HG02588 (cell line): ENCODE measurements around the gene LSM4.
"Not testable (repeated sequence)": the region's sequence is repeated elsewhere in the genome, so short reads cannot be mapped to it uniquely, and the experiment has no call there.

Source experiments
- ATAC-seq: cut with Tn5 transposase; IDR thresholded peaks from one replicate; pipeline ENCODE4 v1.9.1; 2021; ENCODE audit warnings: mild to moderate bottlenecking, moderate library complexity; ENCODE audit not compliant: unreplicated experiment

Gene LSM4

DNA sequence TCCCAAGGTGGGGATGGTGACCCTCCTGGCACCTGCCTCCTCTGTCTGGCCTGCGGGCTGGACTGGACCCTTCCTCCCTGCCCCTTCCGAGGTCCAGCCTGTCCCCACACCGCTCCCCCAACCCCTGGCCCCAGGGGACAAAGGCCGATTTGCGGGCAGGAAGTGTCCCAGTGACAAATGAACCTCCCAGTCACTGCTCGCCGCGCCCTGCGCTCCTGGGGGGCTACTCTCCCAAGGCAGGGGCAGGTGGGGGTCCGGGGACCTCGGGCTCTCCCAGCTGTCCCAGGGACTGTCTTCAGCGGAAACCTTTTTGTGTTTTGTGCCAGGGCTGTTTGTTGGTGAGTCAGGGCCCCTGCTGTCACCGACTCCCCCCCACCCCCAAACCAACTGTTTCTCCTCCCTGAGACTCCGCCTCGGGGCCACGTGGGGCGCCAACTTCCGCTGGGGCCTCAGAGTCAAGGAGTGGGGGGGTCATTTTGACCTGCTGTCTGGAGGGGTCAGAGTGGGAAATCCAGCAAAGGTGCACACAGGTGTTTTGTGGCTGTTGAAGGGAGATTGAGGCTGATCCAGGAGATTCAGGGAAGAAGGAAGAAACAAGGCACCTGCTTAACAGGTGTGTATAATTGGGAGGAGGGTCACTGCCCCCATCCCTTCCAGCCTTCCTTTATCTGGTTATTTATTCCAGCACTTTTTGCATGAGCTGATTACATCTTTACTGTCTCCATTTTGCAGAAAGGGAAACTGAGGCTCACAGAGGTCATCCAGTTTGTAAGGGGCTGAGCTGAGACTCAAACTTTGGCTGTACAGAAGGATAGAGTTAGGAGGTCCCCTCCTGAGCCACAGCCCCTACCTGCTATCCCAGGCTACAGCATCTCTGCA lies 18.4 kb upstream of the LSM4 start:
- peak; percentile 34 for ATAC-seq

DNA sequence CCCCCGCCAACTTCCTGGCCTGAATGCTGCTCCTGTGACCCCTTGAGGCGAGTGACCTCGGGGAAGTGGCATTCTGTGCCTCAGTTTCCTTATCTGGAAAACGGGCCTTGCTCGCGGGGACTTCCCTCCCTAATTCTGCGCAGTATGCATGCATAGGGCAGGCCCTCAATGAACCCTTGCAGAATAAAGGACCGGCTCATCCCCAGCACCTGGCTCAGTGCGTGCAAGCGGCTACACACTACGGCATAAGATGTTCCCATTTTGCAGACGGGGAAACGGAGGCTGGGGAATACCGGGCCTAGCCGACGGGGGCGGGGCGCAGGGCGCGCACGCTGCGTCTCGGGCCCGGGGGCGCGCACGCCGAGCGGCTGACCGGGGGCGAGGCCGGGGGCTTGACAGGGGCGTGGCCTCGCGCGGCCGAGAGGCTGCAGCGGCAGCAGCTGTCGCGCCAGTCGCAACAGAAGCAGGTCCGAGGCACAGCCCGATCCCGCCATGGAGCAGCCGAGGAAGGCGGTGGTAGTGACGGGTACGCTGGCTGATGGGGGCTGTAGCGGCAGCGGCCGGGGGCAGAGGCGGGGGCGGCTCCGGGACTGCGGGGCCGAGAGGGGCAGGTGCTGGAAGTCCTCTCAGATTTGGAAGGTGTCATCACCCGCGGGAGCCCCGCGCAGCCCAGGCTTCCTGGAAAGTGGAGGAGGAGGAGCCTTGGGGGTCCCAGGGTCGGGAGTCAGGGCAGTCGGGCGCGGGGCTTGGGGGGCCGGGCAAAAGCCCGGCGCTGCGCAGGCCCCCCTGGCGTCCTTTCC lies 17.5 kb upstream of the LSM4 start, which contains the start of gene PGPEP1:
Gene PGPEP1, plus strand, starts transcription at position 409 of the 800 bp plus-strand sequence. Its CDS starts 84 bp downstream, at position 493.
- peak; percentile 62 for ATAC-seq

DNA sequence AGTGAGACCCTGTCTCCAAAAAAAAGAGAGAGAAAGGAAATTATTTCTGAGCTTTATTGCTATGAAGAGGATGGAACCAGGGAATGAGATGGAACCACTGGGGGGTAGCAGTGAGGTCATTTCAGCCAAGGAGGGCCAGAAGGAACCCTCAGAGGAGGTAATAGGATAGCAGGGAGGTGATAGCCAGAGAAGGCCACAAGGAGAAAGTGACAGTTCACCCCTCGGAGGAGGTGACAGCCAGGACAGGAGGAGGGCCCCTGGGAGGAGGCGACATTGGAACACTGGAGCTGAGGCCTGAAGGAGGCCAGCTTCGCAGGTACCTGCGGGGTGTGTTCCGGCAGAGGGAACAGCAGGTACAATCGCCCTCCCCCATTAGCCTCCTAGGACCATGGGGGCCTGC lies 16.8 kb upstream of the LSM4 start:
- no peak for ATAC-seq

DNA sequence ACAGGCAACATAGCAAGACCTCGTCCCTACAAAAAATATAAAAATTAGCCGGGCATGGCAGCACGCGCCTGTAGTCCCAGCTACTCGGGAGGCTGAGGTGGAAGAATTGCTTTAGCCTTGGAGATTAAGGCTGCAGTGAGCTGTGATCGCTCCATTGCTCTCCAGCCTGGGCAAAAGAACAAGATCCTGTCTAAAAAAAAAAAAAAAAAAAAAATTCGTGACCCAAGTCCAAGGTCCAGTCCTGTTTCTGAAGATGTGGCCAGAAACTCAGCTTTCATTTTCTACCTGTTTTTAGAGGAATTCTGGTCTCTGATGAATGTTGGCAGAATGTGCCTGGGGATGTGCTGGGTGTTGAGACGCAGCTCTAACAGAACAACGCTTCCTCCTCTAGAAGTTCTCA lies 15.7 kb upstream of the LSM4 start:
- no peak for ATAC-seq

DNA sequence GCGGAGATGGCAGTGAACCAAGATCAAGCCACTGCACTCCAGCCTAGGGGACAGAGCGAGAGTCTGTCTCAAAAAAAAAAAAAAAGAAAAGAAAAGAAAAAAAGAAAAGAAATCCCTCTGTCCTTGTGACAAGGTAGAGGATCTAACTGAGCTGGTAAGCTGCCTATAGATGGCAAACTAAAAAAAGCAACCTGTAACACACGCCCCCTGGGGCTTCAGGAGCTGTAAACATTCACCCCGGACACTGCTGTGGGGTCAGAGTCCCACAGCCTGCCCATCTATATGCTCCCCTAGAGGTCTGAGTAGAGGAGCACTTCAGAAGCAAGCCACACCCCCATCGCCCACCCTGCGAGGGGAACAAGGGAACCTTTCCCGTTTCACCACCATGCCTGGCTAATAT lies 13.2 kb upstream of the LSM4 start:
- ATAC-seq: no peak

DNA sequence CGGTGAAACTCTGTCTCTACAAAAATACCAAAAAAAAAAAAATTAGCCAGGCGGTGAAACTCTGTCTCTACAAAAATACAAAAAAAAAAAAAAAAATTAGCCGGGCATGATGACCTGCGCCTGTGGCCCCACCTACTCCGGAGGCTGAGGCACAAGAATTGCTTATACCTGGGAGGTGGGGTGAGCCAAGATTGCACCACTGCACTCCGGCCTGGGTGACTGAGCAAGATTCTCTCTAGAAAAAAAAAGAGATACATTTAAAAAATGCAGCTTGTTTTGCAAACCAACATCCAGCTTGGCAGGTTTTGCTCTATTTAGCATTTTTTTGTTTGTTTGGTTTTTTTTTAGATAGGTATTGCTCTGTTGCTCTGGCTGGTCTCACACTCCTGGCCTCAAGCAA lies 10.8 kb upstream of the LSM4 start:
- no peak for ATAC-seq

DNA sequence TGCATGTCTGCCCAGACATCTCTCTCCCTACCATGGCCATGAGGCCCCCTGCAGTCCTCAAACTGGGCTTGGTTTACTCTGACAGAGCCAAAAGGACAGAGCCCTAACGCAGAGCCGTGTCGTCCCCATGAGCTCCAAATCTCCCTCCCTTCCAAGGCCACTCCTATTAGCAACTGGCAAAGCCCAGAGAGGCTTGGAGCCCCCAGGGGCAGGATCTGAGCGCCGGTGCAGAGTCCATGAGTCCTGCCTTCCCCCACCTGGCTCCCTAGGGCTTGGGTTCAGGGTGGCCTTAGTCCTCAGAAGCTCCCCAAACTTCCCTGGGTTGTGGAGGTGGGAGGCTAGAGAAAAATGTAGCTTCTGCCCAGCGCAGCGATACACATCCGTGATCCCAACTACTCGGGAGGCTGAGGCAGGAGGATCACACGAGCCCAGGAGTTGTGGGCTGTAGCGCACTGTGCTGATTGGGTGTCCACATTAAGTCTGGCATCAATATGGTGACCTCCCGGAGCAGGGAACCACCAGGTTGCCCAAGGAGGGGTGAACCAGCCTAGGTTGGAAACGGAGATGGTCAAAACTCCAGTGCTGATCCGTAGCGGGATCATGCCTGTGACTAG lies 10.1 kb upstream of the LSM4 start:
- ATAC-seq: no peak

DNA sequence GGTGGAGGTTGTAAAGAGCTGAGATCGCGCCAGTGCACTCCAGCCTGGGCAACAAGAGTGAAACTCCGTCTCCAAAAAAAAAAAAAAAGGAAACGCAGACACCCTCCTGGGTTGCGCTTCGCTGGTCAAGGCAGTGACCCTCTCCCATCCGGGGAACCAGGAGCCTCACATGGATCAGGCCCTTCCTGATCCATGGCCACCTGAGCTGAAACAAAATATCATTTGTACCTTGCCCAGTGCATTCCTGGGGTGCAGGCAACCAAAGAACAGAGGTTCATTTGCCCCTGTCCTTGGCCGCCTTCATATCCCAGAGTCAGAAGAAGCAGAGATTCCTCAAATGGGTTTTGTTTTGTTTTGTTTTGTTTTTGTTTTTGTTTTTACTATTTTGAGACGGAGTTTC lies 8.0 kb upstream of the LSM4 start:
- no peak for ATAC-seq

DNA sequence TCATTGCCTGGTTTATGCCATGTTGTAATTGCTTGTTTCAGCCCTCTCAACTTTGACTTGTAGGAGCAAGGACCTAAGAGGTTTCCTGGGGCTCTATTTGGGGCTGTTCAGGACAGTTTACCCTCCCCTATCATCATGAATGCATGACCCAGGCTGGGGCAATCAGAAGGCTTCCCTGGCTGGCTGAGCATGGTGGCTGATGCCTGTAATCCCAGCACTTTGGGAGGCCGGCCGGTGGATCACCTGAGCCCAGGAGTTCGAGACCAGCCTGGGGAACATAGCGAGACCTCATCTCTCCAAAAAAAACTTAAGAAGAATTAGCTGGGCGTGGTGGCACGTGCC lies 6.1 kb upstream of the LSM4 start:
- no peak for ATAC-seq

DNA sequence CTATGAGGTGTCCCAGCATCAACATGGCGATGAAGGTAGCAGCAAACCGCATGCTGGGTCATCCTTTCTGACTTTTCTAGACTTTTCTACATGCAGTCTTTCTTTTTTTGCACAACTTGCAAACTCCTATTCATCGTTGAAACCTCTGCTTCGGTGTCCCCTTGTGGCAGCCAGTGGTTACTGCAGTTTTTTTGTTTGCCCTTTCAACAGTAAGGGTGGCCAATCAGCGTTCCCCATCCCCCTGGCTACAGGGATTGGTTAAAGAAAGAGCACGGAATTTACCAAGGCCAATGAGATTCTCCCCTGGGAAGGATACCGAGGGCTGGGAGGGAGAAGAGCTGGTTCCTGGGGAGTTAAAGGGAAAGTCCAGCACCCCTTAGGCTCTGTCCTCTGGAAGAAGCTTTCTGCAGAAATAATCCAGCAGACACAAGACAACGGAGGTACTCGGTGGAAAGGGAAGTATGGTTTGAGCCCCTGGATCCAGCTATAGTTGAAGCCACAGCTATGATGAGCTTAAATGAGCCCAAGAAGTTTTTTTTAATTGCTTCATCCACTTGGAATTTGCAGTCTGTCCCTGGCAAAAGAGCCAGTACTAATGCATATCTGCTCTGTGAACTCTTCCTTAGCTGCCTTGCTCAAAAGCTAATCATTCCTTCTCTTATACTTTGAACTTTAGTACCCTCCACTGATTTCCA lies 5.6 kb upstream of the LSM4 start:
- ATAC-seq: peak; percentile 75

DNA sequence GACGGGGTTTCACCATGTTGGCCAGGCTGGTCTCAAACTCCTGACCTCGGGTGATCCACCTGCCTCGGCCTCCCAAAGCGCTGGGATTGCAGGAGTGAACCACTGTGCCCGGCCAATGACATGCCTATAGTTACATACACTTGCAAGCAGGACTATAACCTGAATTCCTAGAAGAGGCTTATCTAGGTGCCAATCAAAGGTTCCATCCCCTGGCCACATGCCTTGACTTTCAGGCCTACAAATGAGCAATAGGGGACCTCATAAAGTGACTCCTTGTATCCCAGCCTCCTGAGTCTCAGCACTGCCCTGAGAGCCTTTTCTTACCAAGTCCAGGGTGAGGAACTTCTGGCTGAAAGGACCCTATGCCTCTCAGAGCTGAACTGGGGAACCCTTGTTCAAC lies 3.9 kb upstream of the LSM4 start:
- ATAC-seq: no peak

DNA sequence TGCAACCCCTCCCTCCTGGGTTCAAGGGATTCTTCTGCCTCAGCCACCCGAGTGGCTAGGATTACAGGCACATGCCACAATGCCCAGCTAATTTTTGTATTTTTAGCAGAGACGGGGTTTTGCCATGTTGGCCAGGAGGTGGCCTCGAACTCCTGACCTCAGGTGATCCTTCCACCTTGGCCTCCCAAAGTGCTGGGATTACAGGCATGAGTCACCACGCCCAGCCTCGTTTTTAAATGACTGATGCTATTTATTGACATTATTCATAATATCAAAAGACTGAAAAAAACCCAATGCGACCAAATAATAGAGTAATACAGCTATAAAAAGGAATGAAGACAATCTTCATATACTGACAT lies 1.5 kb upstream of the LSM4 start:
- not testable (repeated sequence) for ATAC-seq

DNA sequence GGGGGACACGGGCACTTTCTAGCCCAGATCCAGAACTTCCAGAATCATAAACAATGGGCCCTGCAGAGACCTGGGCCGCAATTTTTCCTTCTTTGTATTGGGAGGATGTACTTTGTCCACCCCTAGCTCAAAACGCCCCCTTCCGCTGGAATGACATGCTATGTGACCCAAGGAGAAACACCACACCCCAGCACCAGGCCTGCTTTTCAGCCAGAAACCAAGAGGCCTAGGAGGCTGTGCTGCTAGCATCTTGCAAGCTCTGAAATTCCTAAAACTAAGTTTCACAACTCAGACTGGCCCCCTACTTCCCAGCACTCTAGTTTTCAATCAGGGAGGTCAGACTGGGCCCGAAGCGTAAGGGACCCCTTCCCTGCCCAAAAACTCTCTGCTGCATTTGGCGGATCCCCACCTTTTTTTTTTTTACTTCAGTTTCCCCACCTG lies 538 bp downstream of the LSM4 start:
- no peak for ATAC-seq

DNA sequence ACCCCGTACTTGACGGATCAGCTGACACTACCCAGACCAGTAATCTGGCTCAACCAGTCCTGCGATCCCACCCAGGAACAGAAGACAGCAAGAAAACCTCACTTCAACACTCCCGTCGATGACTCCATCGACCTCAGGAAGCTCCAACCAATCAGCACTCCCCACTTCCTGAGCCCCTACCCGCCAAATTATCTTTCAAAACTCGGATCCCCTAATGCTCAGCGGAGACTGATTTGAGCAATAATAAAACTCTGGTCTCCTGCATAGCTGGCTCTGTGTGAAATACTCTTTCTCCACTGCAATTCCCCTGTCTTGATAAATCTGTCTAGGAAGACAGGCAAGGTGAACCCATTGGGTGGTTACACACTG lies 1.2 kb downstream of the LSM4 start:
- no peak for ATAC-seq

DNA sequence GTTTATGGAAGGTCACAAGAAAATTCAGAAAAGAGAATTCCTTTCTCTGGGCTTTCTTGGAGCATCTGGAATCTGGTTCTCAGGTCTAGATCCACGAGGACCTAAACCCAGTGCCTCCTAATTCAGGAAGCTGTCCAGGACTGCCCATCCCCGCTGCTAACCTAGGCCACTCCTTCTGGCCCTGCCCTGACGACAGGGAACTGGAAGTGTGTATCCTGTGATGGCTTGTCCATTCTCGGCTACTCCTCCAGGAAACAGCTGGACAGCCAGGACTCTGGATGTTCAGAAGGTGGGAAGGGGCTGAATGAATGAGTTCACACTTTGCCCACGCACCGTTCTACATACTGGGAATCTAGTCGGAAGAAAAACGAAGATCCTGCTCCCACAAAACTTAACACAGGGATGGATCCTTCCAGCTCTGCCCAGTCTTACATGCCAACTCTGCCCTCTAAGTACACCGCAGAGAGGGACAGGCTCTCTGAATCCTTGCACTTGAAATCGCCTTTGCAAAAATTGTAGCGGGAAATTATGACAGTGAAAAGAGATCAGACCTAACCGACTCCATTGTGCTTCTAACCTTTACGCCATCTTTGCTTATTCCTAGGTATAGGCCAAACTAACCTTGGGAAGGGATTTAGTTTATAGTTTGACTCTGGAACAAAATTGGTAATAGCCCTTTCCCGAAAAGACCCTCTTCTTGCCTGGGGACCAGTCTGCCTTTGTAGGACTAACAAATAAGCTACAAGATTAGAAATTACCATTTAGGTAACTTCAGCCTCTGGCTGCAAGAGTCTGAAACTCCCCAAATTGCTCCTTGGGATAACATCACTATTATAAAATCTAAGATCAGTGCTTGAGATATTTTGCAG lies 1.8 kb downstream of the LSM4 start:
- ATAC-seq: no peak

DNA sequence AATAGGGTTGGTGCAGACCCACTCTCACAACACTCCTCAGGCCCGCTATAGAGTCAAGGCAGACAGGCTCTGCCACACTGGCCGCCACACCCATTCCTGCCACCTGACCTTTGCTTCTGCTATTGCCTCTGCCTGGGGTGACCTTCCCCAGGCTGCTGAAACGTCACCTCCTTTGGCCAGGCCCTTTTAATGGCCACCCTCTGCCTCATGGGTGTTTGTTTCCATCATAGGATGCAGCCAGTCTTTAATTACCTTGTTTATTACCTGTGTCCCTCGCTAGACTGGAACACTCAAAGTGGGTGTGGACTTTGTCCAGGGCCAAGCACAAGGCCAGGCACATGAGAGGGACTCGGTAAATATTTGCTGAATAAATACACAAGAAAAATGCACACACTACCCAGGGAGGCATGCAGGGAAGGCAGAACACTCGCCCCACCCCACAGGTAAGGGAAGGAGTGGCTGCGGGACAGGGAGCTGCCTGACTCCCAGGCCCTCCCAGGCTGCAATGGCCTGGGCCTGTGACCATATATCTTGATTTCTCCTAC lies 3.2 kb downstream of the LSM4 start:
- ATAC-seq: no peak

DNA sequence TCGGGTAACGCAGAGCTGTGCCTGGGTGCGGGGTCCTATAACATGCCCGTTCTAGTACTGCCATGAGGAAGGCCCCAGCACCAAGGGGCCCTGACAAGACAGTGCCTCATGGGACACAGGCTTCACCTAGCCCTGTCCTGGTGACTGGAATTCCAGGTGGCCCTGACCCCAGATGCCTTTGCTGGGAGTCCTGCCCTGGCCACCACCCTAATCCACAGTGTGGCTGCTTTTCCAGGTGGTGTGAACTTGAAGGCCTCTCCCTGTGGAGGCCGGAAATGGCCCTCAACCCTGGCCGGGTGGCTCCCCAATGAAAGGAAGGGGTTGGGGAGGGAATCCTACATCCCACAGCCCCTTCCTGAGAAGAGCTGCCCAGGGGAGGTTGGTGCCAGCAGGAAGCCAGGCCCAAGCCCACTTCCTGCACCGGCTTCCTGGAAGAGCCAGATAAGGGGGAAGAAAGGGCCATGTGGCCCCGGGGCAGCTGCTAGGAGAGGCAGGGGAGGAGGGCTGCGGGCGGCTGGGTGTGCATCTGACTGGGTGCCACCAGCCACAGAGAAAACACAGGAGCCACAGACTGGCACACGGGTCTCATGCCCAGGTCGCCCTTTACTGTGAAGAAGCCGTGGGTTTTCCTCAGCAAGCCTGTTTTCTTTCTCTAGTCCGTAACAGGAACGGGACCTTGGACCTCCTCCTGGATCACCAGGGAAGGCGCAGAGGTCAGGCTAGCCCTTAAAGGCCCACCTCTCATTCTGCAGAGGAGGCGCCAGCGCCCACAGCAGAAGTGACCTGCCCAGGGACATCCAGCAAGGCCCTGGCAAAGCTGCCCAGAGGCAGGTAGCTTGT lies 4.7 kb downstream of the LSM4 start:
- no peak for ATAC-seq

DNA sequence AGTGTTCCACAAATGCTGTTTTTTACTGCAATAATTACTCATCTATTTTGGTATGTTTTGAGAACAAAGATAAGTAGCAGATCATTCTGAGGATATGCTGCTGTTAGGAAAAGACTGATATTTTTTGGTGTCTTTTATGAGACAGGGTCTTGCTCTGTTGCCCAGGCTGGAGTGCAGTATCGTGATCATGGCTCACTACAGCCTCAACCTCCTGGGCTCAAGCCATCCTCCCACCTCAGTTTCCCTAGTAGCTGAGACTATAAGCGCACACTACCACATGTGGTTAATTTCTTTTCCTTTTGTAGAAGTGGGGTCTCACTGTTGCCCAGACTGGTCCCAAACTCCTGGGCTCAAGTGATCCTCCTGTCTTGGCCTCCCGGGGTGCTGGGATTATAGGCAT lies 9.5 kb downstream of the LSM4 start:
- ATAC-seq: no peak

DNA sequence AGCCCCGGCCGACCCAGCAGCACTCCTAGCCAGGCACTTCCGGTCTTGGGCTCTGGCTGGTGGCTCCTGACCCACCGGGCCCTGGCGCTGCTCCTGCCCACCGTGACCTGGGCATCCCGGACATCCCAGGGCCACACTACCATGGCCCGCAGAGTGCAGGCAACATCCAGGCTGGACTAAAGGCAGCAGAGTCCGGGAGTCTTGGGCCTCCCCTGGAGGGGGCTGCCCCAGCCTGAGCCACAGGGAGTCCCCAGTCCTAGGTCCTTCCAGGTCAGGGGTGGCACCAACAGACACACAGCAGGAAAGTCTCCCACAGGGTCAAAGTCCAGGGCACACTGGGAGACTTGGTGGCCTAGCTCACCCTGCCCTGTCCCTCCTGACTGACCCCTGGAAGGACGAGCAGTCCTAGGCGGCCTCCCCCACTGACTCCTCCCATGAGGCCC lies 10.8 kb downstream of the LSM4 start:
- no peak for ATAC-seq
